HG03558 (cell line): ENCODE data around the gene DNHD1.
A peak's percentile ranks its signal among the peaks of the same experiment; 100 is the strongest.

Experiments used
- ATAC-seq: cut with Tn5 transposase; IDR thresholded peaks from one replicate; pipeline ENCODE4 v1.9.1; 2021; ENCODE audit warnings: moderate number of reproducible peaks; ENCODE audit not compliant: unreplicated experiment; ENCODE audit errors: extremely low read depth

The DNHD1 gene

GRCh38 chr11:6608726-6609501, 111.8 kb downstream of the DNHD1 start:
- no peak for ATAC-seq

GRCh38 chr11:6609502-6610015, 112.5 kb downstream of the DNHD1 start:
- no peak for ATAC-seq

- no peak for ATAC-seq
Observed at GRCh38 chr11:6610591-6610990, 113.5 kb downstream of the DNHD1 start.

GRCh38 chr11:6611092-6611962, 114.2 kb downstream of the DNHD1 start:
- ATAC-seq, result no peak

- ATAC-seq, result no peak
Observed at GRCh38 chr11:6611963-6612212, 114.8 kb downstream of the DNHD1 start.

DNA sequence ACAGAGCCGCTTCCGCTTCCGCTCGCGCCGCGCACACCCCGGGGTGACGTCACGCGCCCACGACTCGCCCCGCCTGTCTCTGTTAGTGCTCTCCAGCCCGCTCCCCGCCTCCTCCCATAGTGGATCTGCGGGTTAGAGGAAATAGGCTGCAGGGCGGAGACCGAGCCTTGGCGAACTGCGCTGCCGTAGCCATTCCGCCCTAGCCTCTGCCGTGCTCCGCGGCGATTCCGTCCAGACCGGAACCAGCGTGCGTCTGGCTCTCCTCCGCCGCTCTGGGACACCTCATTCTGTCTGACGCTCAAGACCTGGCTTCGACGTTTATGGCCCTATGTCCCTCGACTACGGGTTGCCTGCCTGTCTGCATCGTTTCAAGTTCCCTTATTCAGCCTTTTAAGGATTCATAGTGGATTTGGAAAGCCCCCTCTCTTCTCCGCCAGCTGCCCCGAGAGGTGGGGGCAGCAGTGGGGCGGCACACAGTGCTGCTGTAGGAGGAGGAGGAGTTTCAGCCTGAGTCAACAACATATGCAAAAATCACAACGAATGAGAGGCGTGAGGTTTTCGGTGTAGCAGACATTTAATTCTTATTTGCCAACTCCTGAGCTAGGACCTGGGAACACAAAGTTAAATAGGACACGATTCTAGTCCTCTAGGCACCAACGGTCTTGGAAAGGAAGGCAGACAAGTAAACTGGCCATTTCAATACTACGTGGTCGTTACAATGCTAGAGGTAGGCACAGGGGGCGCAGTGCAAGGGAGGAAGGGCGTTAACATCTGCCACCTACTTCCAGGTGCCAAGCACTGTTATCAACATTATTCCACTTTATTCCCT, 115.3 kb downstream of the DNHD1 start, which contains the start of gene TAF10:
TAF10 (minus strand) TSS at position 4 of the 829 bp plus-strand sequence. CDS start 27 bp downstream, outside the sequence.
- peak; percentile 57 for ATAC-seq

- ATAC-seq, result no peak
Observed at GRCh38 chr11:6613496-6613895, 116.4 kb downstream of the DNHD1 start.

DNA sequence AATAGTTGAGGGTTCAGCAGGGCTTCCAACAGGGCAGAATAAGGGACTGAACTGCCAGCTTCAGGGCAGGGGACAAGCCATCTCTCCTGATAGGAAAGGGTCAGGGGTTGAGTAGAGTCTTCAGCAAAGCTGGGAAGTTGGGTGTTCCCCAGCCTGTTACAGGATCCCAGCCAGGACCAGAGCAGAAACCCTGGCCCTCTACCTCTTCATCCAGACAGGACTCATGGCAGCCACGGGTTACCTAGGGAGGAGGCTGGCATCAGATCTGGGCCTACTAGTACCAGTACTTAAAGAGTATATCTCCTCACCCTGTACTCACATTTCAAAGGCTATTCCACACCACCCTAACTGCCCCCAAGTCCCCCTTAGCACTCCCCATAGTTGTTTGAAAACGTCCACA, 117.4 kb downstream of the DNHD1 start:
- ATAC-seq, result no peak

GRCh38 chr11:6615046-6615445, 118.0 kb downstream of the DNHD1 start:
- ATAC-seq, result no peak

DNA sequence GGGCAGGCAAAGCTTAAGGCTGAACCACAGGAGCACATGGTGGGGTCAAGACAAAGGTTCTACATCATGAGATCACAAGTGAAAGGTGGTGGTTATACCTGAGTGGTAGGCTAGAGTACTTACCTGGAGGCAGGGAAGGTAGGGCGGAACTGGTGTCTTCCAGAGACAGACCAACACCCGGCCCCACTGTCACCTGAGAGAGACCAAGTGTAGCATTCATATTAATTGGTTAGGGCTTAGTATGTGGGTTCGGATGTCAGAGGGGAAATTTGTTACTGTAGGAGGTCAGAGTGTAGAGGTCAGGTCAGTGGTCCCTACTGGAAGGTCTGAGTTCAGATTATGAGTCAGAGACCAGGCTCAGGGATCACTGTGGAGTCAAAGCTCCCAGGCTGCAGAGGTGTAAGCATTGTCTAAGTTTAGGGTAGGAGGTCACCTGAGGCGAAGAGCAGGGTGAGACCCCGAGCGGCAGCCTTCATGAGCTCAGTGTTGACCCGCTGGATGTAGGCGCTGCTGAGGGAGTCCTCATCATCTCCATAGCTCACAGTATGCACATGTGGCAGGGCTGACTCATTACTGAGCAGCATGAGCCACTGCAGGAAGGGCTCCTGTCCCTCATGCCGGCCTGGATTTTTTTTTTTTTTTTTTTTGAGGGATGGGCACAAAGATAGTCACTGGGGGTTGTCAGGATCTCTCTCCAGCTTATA, 119.0 kb downstream of the DNHD1 start:
- no peak for ATAC-seq

DNA sequence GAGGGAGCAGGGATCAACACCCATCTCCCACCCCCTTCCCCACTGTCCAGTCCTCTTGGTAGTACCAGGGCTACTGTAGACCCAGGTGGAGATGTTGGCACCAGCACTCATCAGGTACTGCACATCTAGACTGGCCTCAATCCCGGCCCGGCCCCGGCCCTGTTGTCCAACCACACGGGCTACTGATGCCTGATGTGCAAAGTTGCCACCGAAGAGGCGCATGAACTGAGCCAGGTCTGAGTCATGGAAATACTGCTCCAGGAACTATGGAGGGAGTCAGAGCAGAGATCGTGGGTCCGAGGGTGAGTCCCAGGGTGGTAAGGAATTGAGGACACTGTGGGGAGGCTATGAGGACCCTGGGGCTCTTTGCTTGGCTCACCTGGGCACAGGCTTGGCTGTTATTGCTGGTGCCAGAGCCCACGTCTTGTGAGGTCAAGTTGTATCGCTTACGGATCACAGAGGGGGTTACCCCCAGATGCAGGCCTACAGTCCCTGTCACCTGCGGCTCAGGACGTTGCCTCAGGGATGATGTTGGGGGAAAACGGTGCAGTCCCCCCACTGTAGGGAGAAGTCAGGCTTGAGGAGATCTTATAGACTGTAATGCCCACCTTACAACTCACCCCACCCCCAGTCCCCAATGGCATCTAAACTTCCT, 119.6 kb downstream of the DNHD1 start:
- no peak for ATAC-seq

DNA sequence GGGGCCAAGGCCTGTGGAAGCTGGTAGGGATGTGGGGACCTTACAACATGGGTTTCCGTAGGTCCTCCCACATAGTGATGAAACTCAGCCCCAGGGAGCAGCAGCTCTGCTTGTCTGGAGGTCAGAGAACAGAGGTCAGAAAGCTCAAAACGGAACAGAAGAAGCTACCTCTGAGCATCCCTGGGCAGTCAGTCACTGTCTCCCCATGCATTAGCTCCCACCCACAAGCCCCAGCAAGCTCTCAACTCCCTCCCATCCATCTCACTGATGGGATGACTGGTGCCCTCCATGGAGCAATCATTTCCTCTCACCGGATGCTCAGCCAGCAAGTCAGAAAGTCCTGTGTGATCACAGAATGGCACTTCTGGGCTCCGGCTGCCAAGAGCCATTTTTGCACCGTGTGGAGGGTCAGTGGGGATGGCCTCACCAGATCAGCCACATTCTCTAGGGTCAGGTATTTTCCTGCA, 120.3 kb downstream of the DNHD1 start:
- ATAC-seq, result no peak

DNA sequence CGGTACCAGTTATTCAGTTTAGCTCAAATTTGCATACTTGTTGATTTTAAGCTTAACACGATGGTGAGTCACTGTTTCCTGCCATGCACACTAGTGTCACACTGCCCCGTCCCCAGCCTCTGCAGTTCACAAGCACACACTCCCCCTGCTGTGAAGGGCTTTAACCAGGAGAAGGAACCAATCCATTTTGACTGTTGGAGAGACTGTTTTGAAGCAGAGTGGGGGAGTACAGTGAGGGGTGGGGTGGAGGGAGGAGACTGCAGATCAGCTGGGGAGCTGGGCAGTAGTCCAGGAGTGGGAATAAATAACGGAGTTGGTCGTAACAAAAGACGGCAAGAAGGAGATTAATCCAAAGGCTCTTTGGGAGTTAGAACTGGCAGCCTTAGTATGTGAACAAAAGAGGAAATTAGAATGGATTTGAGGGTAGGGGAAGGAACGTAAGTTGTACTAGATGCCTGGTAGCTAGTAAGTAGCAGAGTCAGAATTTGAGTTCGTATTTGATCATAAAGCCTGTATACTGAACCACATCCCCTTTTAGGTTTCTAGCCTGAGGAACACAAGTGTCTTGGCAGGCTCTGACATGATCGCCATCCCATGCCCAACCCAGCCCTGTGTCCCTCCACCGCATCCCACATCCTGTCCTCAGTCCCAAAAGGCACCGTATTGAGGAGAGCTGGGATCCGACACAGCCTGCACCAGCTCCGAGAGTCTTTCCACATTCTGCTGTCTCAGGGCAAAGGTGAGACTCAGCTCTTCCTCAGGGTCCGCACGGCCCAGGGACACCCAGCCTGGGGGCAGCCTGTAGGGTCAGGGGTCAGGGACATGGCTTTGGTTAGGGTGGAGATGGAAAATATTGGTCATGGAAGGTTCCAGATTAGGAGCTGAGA, 121.3 kb downstream of the DNHD1 start:
- ATAC-seq, result no peak

DNA sequence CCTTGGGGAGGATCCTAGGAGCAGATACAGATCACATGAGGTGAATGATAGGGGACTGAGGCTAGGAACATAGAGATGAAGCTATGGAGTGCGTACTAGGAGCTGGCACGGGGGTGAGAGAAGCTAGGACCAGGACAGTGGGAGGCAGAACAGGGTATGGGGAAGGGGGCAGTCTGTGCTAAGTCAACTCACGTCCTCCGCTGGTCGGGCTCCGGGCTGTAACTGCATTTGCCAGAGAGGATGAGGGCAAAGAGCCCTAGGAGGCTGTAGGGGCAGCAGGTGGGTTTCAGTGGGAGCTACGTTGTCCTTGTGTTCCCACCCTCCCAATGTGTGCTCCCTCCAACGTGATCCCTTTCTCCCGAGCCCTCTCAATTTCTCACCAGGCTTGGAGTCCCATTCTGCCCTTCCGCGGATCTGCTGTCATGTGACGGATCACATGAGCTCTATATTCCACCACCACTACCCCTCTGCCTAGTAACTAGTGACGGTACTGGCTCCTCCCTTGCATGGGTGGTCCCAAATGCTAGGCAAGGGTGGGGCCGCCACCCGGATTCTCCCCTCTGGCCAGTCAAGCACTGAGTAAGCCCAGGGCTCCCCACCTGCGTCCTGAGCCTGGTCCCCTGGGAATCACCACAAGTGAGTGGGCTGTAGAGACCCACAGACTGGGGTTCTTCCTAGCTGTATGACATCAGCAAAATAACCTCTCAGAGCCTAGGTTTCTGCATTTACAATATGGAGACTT, 122.1 kb downstream of the DNHD1 start, which contains the start of gene TPP1:
TPP1 (minus strand) TSS at position 419 of the 742 bp plus-strand sequence; CDS start at position 397, 22 bp downstream.
- ATAC-seq, result peak; percentile 97

DNA sequence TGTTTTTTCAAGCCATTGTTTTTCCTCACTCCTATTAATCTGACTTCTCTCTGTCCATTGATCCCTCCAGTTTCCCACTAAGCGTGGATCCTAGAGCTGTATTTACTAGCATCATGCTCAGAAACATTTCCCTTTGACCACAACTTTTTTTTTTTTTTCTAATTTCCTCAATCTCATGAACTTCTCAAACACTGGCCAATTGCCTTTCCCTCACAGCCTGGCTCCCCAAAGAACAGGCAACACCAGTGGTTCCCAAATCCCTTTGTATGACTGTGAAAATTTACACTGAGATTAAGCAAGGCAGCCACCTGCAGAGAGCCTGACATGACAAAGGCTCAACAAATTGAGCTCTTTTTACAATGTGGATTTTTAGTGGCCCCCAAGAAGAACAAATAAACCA, 123.6 kb downstream of the DNHD1 start:
- no peak for ATAC-seq
